Keratinocyte (primary cell): Measurements from ENCODE around the gene ADGRF5. TPM values are rescaled to one million over a fixed set of nuclear protein-coding genes. Genes with fewer than 3 reads are reported as not detected.
A peak's percentile ranks its signal among the peaks of the same experiment; 100 is the strongest.

Source experiments
- DNase-seq: peaks from one replicate; pipeline ENCODE4 v3.0.0-alpha.2; 2011; ENCODE audit warnings: low read depth, missing footprints, low spot score
- FAIRE-seq: peaks from 2 replicates; lab custom pipeline; 2011; peaks lifted over from hg19 to GRCh38; lab: Jason Lieb, UNC
- H2AFZ ChIP-seq: 2 replicates; pipeline ENCODE4 v1.6.0; 2012; ENCODE audit warnings: low read length, control low read depth, inconsistent platforms; ENCODE audit not compliant: control insufficient read depth
- H3K27ac ChIP-seq: 2 replicates; pipeline ENCODE4 v1.5.1; 2011; ENCODE audit warnings: low read length; ENCODE audit not compliant: control insufficient read depth, insufficient read depth
- H3K27me3 ChIP-seq: 3 replicates; pipeline ENCODE4 v1.6.0; 2011; ENCODE audit warnings: low read length; ENCODE audit not compliant: control insufficient read depth, insufficient read depth; ENCODE audit errors: extremely low read depth
- H3K36me3 ChIP-seq, 2 experiments: 2 replicates in 1 of 2; 3 replicates in 1 of 2; pipeline ENCODE4 v1.5.1; 2011; ENCODE audit warnings: low read length in 2 of 2, mild to moderate bottlenecking in 1 of 2; ENCODE audit not compliant: control insufficient read depth in 2 of 2, insufficient read depth in 2 of 2; ENCODE audit errors: extremely low read depth in 1 of 2
- H3K4me1 ChIP-seq: 3 replicates; pipeline ENCODE4 v1.5.1; 2011; ENCODE audit warnings: low read length; ENCODE audit not compliant: control insufficient read depth, insufficient read depth; ENCODE audit errors: extremely low read depth
- H3K4me2 ChIP-seq: 3 replicates; pipeline ENCODE4 v1.6.0; 2011; ENCODE audit warnings: low read depth, low read length; ENCODE audit not compliant: control insufficient read depth, insufficient read depth; ENCODE audit errors: extremely low read depth
- H3K4me3 ChIP-seq, 3 experiments: fragments of 200-600 bp in 1 of 3; sonication (generic) in 1 of 3; 2 replicates in 2 of 3; 3 replicates in 1 of 3; pipeline ENCODE4 v1.5.1; 2011 to 2016; ENCODE audit warnings: low read length in 3 of 3, mild to moderate bottlenecking in 3 of 3, control low read depth in 2 of 3, inconsistent platforms in 1 of 3, low read depth in 1 of 3, mixed read lengths in 1 of 3, mixed run types in 1 of 3, moderate library complexity in 1 of 3; ENCODE audit not compliant: control insufficient read depth in 2 of 3, insufficient read depth in 2 of 3; ENCODE audit errors: extremely low read depth in 1 of 3
- H3K79me2 ChIP-seq: 2 replicates; pipeline ENCODE4 v1.6.0; 2012; ENCODE audit warnings: low read length; ENCODE audit not compliant: control insufficient read depth, insufficient read depth
- H3K9ac ChIP-seq: 3 replicates; pipeline ENCODE4 v1.6.0; 2011; ENCODE audit warnings: low read length; ENCODE audit not compliant: control insufficient read depth, insufficient read depth; ENCODE audit errors: extremely low read depth
- H3K9me1 ChIP-seq: 3 replicates; pipeline ENCODE4 v1.6.0; 2011; ENCODE audit warnings: low read length; ENCODE audit not compliant: control insufficient read depth, insufficient read depth; ENCODE audit errors: extremely low read depth
- H3K9me3 ChIP-seq: 2 replicates; pipeline ENCODE4 v1.5.1; 2012; ENCODE audit warnings: low read depth, low read length; ENCODE audit not compliant: control insufficient read depth
- H4K20me1 ChIP-seq: 3 replicates; pipeline ENCODE4 v1.6.0; 2011; ENCODE audit warnings: low read length; ENCODE audit not compliant: control insufficient read depth, insufficient read depth; ENCODE audit errors: extremely low read depth
- CTCF ChIP-seq, 3 experiments: IDR thresholded peaks in 1 of 3; conservative IDR thresholded peaks in 1 of 3; optimal IDR thresholded peaks in 1 of 3; 2 replicates in 2 of 3; 3 replicates in 1 of 3; pipeline versions ENCODE3 to v1.5.1; 2011; ENCODE audit warnings: low read length in 3 of 3, mild to moderate bottlenecking in 3 of 3, moderate library complexity in 2 of 3, control low read depth in 1 of 3, inconsistent platforms in 1 of 3; ENCODE audit not compliant: insufficient read depth in 2 of 3; ENCODE audit errors: extremely low read depth in 1 of 3
- EZH2 ChIP-seq: IDR thresholded peaks from one replicate; pipeline ENCODE4 v1.6.1; 2012; ENCODE audit warnings: inconsistent platforms, mild to moderate bottlenecking, low read length, moderate library complexity
- dilution Hi-C: fragments of 300-500 bp; cut with MboI; formaldehyde crosslinking; loops from one replicate; pipeline ENCODE4 v1.7.0; 2020; ENCODE audit warnings: low sequenced_read_pairs; ENCODE audit not compliant: extremely low pct_ligation_motif_present
- polyA plus RNA-seq, 5 experiments: library from polyadenylated mRNA; depleted of rRNA in 3 of 5; stranded (reverse) in 3 of 5; stranded (forward) in 1 of 5; unstranded in 1 of 5; fragments of >200 nt; gene quantifications; 1 replicate in 1 of 5; 2 replicates in 3 of 5; 3 replicates in 1 of 5; pipeline versions ENCODE4 v1.2.1 to v1.2.3, GENCODE V29; 2011 to 2012; ENCODE audit warnings: missing spikeins in 2 of 5, low read depth in 1 of 5, low replicate concordance in 1 of 5

The ADGRF5 gene
- polyA plus RNA-seq, 1 donor (not counting 4 experiments of a cell fraction or from before 2014, with no cell fraction given) = not detected

- TF ChIP-seq EZH2 (no peak), CTCF (optimal IDR thresholded peaks at IDR 0.05 in 1 of 3, IDR thresholded peaks at IDR 0.05 in 1 of 3, conservative IDR thresholded peaks at IDR 0.05 in 1 of 3; ENCODE audit: extremely low read depth in 1 of 3, insufficient read depth in 2 of 3, low read length in 3 of 3) (no peak)
- dilution Hi-C loops = no loop called here
- no peak overlapping the region for H3K4me3 ChIP-seq
- H3K27ac ChIP-seq = no peak overlapping the region
- FAIRE-seq = no peak
- no peaks in the 10 kb centered on the region for H3K27me3 ChIP-seq
- no peak overlapping the region for H3K9ac ChIP-seq
- no peak overlapping the region for H3K4me2 ChIP-seq
- no peak overlapping the region for H2AFZ ChIP-seq
- DNase-seq = peak; percentile 21
- no peaks in the 10 kb centered on the region for H3K9me1 ChIP-seq
- no peaks in the 10 kb centered on the region for H3K79me2 ChIP-seq
- H3K36me3 ChIP-seq = no peaks in the 10 kb centered on the region
- no peaks in the 10 kb centered on the region for H4K20me1 ChIP-seq
- H3K4me1 ChIP-seq = peaks cover 3% of the 10 kb centered on the region
- no peaks in the 10 kb centered on the region for H3K9me3 ChIP-seq
These were observed 4.0 kb upstream of the ADGRF5 start for GRCh38 chr6:46925563-46926253.

GRCh38 chr6:46923476-46923875 is 1.7 kb upstream of the ADGRF5 start:
- Histone ChIP-seq H3K9me1 (no peaks in the 10 kb centered on the region), H3K79me2 (no peaks in the 10 kb centered on the region), H3K36me3 (no peaks in the 10 kb centered on the region), H3K9me3 (no peaks in the 10 kb centered on the region), H3K27me3 (no peaks in the 10 kb centered on the region), H3K4me1 (peaks cover 3% of the 10 kb centered on the region), H3K4me3 (no peak overlapping the region), H3K9ac (no peak overlapping the region), H4K20me1 (no peaks in the 10 kb centered on the region), H3K4me2 (no peak overlapping the region), H2AFZ (no peak overlapping the region), H3K27ac (no peak overlapping the region)
- no peak for FAIRE-seq
- dilution Hi-C loops = no loop called here
- TF ChIP-seq CTCF (optimal IDR thresholded peaks at IDR 0.05 in 1 of 3, IDR thresholded peaks at IDR 0.05 in 1 of 3, conservative IDR thresholded peaks at IDR 0.05 in 1 of 3; ENCODE audit: extremely low read depth in 1 of 3, insufficient read depth in 2 of 3, low read length in 3 of 3) (no peak), EZH2 (no peak)
- no peak for DNase-seq
